Activated naive CD8-positive, alpha-beta T cell treated with anti-CD3 and anti-CD28 coated beads, Interleukin-2, amount 10 ng/mL, durations not matched to agents 7 days and 5 days (primary cell): Measurements from ENCODE around the gene LTB4R2. TPM values are rescaled to one million over a fixed set of nuclear protein-coding genes. Genes with fewer than 3 reads are reported as not detected.

Source experiments
- ATAC-seq: fragments of 150-1000 bp; cut with Tn5 transposase; one replicate; pipeline ENCODE4 v1.10.0; 2021; ENCODE audit warnings: low read depth, moderate library complexity
- POLR2A ChIA-PET: fragments of 350-600 bp; sonication (Branson Sonifier 250); formaldehyde crosslinking; loops from one replicate; lab custom pipeline; 2021; ENCODE audit warnings: antibody characterized with exemption; lab: Charles Lee
- DNase-seq: peaks from one replicate; pipeline ENCODE4 v3.0.0; 2021
- H3K27ac Mint-ChIP-seq: one replicate; pipeline ENCODE4 v1.8.0; 2022; ENCODE audit warnings: mild to moderate bottlenecking, mixed read lengths
- H3K27me3 Mint-ChIP-seq: one replicate; pipeline ENCODE4 v1.8.0; 2022; ENCODE audit warnings: mild to moderate bottlenecking, moderate library complexity, mixed read lengths
- H3K36me3 Mint-ChIP-seq: one replicate; pipeline ENCODE4 v1.8.0; 2021; ENCODE audit warnings: mild to moderate bottlenecking, mixed read lengths
- H3K4me1 Mint-ChIP-seq: one replicate; pipeline ENCODE4 v1.8.0; 2021; ENCODE audit warnings: mixed read lengths
- H3K4me3 Mint-ChIP-seq: one replicate; pipeline ENCODE4 v1.8.0; 2022; ENCODE audit warnings: mild to moderate bottlenecking, moderate library complexity, mixed read lengths
- H3K9me3 Mint-ChIP-seq: one replicate; pipeline ENCODE4 v1.8.0; 2021; ENCODE audit warnings: mixed read lengths
- total RNA-seq, 2 experiments: library from RNA; stranded (reverse); gene quantifications; one replicate each; pipeline ENCODE4 v1.2.3, GENCODE V29; 2021

LTB4R2 gene
- 10 to 100 TPM; 19.4 to 21.2 TPM for total RNA-seq

- Mint-ChIP-seq H3K9me3 (no peaks in the 10 kb centered on the region), H3K27ac (peak within 1 kb of the TSS; percentile 82), H3K4me1 (peaks cover 58% of the 10 kb centered on the region), H3K27me3 (no peaks in the 10 kb centered on the region), H3K4me3 (peak within 1 kb of the TSS; percentile 84), H3K36me3 (peaks cover 28% of the 10 kb centered on the region)
- ATAC-seq: no peak
- no peak for DNase-seq
- POLR2A ChIA-PET: interaction anchor here (0.6 to 5.7 kb wide), 15 partner anchors 9 to 149 kb away, joined by 3 to 43 read pairs (median 6); partner anchors contain the start of genes ADCY4, CBLN3, DHRS1 and IRF9
These were observed at the start of gene LTB4R2 for GRCh38 chr14:24309538-24310264. LTB4R2 (plus strand) TSS chr14:24310140; CDS start chr14:24310665, 525 bp downstream.

GRCh38 chr14:24260780-24261157 lies 49.2 kb upstream of the LTB4R2 start:
- POLR2A ChIA-PET: interaction anchor here (0.9 kb wide), 1 partner anchor 11 kb away, joined by 3 read pairs; the partner anchor contains the start of gene RABGGTA
- ATAC-seq (no peak), DNase-seq (no peak)
- H3K27ac Mint-ChIP-seq: no peak overlapping the region
- no peaks in the 10 kb centered on the region for H3K4me1 Mint-ChIP-seq
- H3K36me3 Mint-ChIP-seq: peaks cover 2% of the 10 kb centered on the region
- no peaks in the 10 kb centered on the region for H3K9me3 Mint-ChIP-seq
- H3K27me3 Mint-ChIP-seq: no peaks in the 10 kb centered on the region
- no peak overlapping the region for H3K4me3 Mint-ChIP-seq

- DNase-seq (no peak), ATAC-seq (no peak)
- no peak overlapping the region for H3K27ac Mint-ChIP-seq
- no peak overlapping the region for H3K4me3 Mint-ChIP-seq
- H3K9me3 Mint-ChIP-seq: no peaks in the 10 kb centered on the region
- no peaks in the 10 kb centered on the region for H3K27me3 Mint-ChIP-seq
- POLR2A ChIA-PET: interaction anchor here (0.9 to 1.3 kb wide), 2 partner anchors 9 to 10 kb away, joined by 3 read pairs; partner anchors contain the start of gene RABGGTA
- H3K36me3 Mint-ChIP-seq: peaks cover 2% of the 10 kb centered on the region
- H3K4me1 Mint-ChIP-seq: no peaks in the 10 kb centered on the region
These were observed 48.5 kb upstream of the LTB4R2 start for GRCh38 chr14:24261256-24261968.

- Mint-ChIP-seq H3K27ac (no peak overlapping the region), H3K9me3 (no peaks in the 10 kb centered on the region), H3K4me1 (no peaks in the 10 kb centered on the region), H3K4me3 (no peak overlapping the region), H3K27me3 (no peaks in the 10 kb centered on the region), H3K36me3 (peaks cover 3% of the 10 kb centered on the region)
- DNase-seq (no peak), ATAC-seq (no peak)
- POLR2A ChIA-PET: interaction anchor here (1.3 to 2.1 kb wide), 2 partner anchors 9 to 15 kb away, joined by 3 to 9 read pairs; no protein-coding TSS in a partner anchor
These were observed 48.0 kb upstream of the LTB4R2 start for GRCh38 chr14:24261969-24262327.

GRCh38 chr14:24262821-24263733 lies 46.9 kb upstream of the LTB4R2 start, which contains the start of gene TGM1:
TGM1 (minus strand) TSS chr14:24263177; CDS start chr14:24262352, 825 bp downstream.
- H3K4me1 Mint-ChIP-seq: peaks cover 3% of the 10 kb centered on the region
- POLR2A ChIA-PET: interaction anchor here (1.3 to 2.1 kb wide), 2 partner anchors 8 to 16 kb away, joined by 3 to 9 read pairs; no protein-coding TSS in a partner anchor
- no peaks in the 10 kb centered on the region for H3K9me3 Mint-ChIP-seq
- ATAC-seq (peak; percentile 15), DNase-seq (no peak)
- H3K36me3 Mint-ChIP-seq: peaks cover 8% of the 10 kb centered on the region
- H3K27me3 Mint-ChIP-seq: no peaks in the 10 kb centered on the region
- H3K4me3 Mint-ChIP-seq: no peak within 1 kb of the TSS
- H3K27ac Mint-ChIP-seq: no peak within 1 kb of the TSS

GRCh38 chr14:24263848-24264247 lies 46.1 kb upstream of the LTB4R2 start:
- no peaks in the 10 kb centered on the region for H3K9me3 Mint-ChIP-seq
- peaks cover 6% of the 10 kb centered on the region for H3K36me3 Mint-ChIP-seq
- no peak for DNase-seq
- no peak overlapping the region for H3K4me3 Mint-ChIP-seq
- no peak for ATAC-seq
- peaks cover 3% of the 10 kb centered on the region for H3K4me1 Mint-ChIP-seq
- H3K27ac Mint-ChIP-seq: no peak overlapping the region
- no peaks in the 10 kb centered on the region for H3K27me3 Mint-ChIP-seq
- POLR2A ChIA-PET: interaction anchor here (2.1 kb wide), 1 partner anchor 17 kb away, joined by 9 read pairs; no protein-coding TSS in a partner anchor

- Mint-ChIP-seq H3K27me3 (no peaks in the 10 kb centered on the region), H3K4me1 (peaks cover 3% of the 10 kb centered on the region), H3K9me3 (no peaks in the 10 kb centered on the region), H3K27ac (no peak overlapping the region), H3K4me3 (no peak overlapping the region), H3K36me3 (peaks cover 6% of the 10 kb centered on the region)
- DNase-seq (no peak), ATAC-seq (no peak)
- POLR2A ChIA-PET: interaction anchor here (2.1 kb wide), 1 partner anchor 17 kb away, joined by 9 read pairs; no protein-coding TSS in a partner anchor
These were observed 45.6 kb upstream of the LTB4R2 start for GRCh38 chr14:24264298-24264697.

- no peak for ATAC-seq
- H3K27me3 Mint-ChIP-seq: no peaks in the 10 kb centered on the region
- H3K4me1 Mint-ChIP-seq: peaks cover 9% of the 10 kb centered on the region
- H3K4me3 Mint-ChIP-seq: no peak overlapping the region
- POLR2A ChIA-PET: no interaction called here
- DNase-seq: no peak
- no peaks in the 10 kb centered on the region for H3K9me3 Mint-ChIP-seq
- peaks cover 6% of the 10 kb centered on the region for H3K36me3 Mint-ChIP-seq
- no peak overlapping the region for H3K27ac Mint-ChIP-seq
These were observed 43.3 kb upstream of the LTB4R2 start for GRCh38 chr14:24266344-24267244.

- H3K27ac Mint-ChIP-seq: peak overlapping the region; percentile 50
- POLR2A ChIA-PET: no interaction called here
These were observed 42.4 kb upstream of the LTB4R2 start for GRCh38 chr14:24267516-24267915.

GRCh38 chr14:24268225-24268624 lies 41.7 kb upstream of the LTB4R2 start:
- H3K9me3 Mint-ChIP-seq: no peaks in the 10 kb centered on the region
- H3K27ac Mint-ChIP-seq: no peak overlapping the region
- ATAC-seq: no peak
- no peak overlapping the region for H3K4me3 Mint-ChIP-seq
- DNase-seq: no peak
- H3K4me1 Mint-ChIP-seq: peaks cover 22% of the 10 kb centered on the region
- H3K36me3 Mint-ChIP-seq: peaks cover 6% of the 10 kb centered on the region
- POLR2A ChIA-PET: no interaction called here
- H3K27me3 Mint-ChIP-seq: no peaks in the 10 kb centered on the region

More at GRCh38 chr14:24267516-24267915, 42.4 kb upstream of the LTB4R2 start:
- Mint-ChIP-seq H3K4me1 (peaks cover 17% of the 10 kb centered on the region), H3K36me3 (peaks cover 6% of the 10 kb centered on the region), H3K4me3 (no peak overlapping the region), H3K27me3 (no peaks in the 10 kb centered on the region), H3K9me3 (no peaks in the 10 kb centered on the region)
- DNase-seq (no peak), ATAC-seq (no peak)

- ATAC-seq (no peak), DNase-seq (no peak)
- H3K27me3 Mint-ChIP-seq: no peaks in the 10 kb centered on the region
- no peak overlapping the region for H3K4me3 Mint-ChIP-seq
- H3K9me3 Mint-ChIP-seq: no peaks in the 10 kb centered on the region
- H3K36me3 Mint-ChIP-seq: peaks cover 6% of the 10 kb centered on the region
- POLR2A ChIA-PET: interaction anchor here (0.5 to 3.5 kb wide), 5 partner anchors 17 to 74 kb away, joined by 3 to 66 read pairs (median 3); partner anchors contain the start of gene TINF2
- peaks cover 34% of the 10 kb centered on the region for H3K4me1 Mint-ChIP-seq
- peak overlapping the region; percentile 32 for H3K27ac Mint-ChIP-seq
These were observed 40.6 kb upstream of the LTB4R2 start for GRCh38 chr14:24269368-24269767.
